Measurements from ENCODE around the gene KRT74. TPM values are rescaled to one million over a fixed set of nuclear protein-coding genes. Genes with fewer than 3 reads are reported as not detected.

Gene KRT74
- total RNA-seq: not detected

DNA sequence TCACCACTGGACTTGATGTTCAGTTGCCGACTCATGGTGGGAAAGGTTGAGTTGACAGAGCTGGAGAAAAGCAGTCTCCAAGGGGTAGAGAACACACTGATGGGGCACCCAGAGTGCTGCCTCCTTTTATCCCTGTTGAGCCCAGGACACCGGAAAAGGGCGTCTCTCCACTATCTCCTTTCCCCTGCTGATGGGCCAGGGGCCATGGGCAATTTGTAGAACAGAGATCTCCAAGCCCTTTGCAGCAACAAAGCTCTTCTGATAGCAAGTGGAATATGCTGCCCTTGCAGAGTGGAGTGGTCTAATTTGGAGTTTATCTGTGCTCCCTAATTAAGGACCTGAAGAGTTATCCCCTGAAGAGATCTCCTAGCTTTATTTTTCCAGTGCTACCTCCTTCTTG is at the start of gene KRT74:
Gene KRT74, minus strand, starts transcription at position 101 of the 400 bp plus-strand sequence. Its CDS starts 66 bp downstream, at position 35.

DNA sequence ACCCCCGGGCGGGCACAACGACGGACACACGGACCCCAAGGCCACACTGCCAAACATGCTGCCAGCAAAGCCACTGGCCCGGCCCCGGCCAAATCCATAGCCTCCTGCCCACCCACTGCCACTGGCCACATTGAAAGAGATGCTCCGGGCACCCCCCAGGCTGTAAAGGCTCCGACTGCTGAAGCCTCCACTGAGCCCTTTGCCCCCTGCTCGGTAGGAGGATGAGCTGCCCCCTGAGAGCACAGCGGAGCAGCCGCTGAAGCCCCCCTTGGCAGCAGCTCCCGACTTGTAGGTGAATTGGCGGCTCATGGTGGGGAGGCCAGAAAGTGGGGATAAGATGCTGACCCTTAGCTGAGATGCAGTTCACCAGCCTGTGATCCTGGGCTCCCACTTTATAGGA is 44.6 kb upstream of the KRT74 start, which contains the start of gene KRT73:
Gene KRT73, minus strand, starts transcription at position 344 of the 400 bp plus-strand sequence. Its CDS starts 35 bp downstream, at position 309.

DNA sequence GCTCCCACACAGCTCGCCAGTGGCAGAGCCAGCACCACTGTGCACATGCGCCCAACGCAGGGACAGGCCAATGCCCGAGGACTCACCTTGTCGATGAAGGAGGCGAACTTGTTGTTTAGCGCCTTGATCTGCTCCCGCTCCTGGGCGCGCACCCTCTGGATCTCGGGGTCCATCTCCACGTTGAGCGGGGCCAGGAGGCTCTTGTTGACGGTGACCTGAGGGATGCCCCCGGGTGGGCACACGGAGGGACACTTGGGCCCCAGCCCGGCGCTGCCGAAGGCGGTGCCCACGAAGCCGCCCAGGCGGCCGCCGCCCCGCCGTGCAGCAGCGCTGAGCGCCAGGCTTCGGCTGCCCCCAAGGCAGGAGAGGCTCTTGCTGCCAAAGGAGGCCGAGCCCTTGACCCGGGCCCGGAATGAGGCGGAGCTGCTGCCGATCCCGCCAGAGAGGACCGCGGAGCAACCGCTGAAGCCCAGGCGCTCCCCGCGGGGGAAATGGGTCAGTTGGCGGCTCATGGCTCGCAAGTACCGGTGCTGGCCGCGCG is 27.4 kb upstream of the KRT74 start, which contains the start of gene KRT72:
Gene KRT72, minus strand, starts transcription at position 523 of the 541 bp plus-strand sequence. Its CDS starts 11 bp downstream, at position 512.

DNA sequence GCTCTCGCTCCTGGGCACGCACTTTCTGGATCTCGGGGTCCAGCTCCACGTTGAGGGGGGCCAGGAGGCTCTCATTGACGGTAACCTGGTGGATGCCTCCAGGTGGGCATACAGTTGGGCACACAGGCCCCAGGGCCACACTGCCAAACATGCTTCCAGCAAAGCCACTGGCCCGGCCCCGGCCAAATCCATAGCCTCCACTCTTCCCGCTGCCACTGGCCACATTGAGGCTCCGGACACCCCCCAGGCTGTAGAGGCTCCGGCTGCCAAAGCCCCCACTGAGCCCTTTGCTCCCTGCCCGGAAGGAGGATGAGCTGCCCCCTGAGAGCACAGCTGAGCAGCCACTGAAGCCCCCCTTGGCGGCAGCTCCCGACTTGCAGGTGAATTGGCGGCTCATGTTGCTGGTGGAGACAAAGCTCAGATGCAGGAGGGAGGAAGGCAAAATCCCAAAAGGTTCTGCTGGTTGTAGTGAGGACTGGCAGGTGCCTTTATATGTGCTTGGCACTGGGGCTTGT is 20.9 kb downstream of the KRT74 start, which contains the start of gene KRT71:
Gene KRT71, minus strand, starts transcription at position 465 of the 515 bp plus-strand sequence. Its CDS starts 68 bp downstream, at position 397.

DNA sequence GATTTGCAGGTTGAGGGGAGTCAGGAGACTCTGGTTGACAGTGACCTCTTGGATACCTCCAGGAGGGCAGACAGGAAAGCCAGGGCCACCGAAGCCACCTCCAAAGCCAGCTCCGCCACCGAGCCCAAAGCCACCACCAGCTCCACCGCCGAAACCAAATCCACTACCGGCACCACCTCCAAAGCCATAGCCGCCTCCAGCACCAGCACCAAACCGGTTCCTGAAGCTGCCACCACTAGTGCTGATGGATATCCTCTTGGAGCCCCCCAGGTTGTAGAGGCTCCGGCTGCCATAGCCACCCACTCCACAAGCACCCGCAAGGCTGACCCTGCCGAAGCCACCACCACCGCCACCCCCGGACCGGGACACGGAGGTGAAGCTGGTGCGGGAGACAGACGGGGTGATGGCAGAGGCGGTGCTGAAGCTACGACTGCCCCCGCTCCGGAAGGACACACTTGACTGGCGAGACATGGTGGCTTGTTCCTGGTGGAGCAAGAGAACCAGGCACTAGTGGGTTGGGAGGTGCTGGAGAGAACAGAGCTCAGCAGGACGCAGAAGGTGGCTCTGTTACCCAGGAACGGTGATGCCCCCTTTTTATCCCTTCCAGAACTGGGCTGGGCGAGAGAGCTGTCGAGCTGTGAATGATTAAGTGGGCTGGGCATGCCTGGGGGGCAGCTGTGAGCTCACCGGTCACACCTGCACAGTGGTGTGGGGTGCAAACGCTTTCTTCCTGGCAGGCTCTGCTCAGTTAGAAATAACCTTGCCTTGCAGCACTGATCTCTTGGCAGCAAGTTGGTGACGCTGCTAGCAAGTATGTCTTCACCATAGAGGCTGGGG is 53.6 kb downstream of the KRT74 start, which contains the start of gene KRT5:
Gene KRT5, minus strand, starts transcription at position 569 of the 837 bp plus-strand sequence. Its CDS starts 98 bp downstream, at position 471.

Other genes starting within 250 kb of the KRT74 start
- gene KRT85, start 206.4 kb downstream of the KRT74 start, total RNA-seq: 0.27 TPM
- not detected for gene KRT84, start 188.2 kb downstream of the KRT74 start, total RNA-seq
- gene KRT82, start 167.5 kb downstream of the KRT74 start, total RNA-seq: not detected
- 0.71 TPM for gene KRT75, start 139.5 kb downstream of the KRT74 start, total RNA-seq
- gene KRT6B, start 121.7 kb downstream of the KRT74 start, total RNA-seq: 1.2 TPM
- gene KRT6C, start 100.0 kb downstream of the KRT74 start, total RNA-seq: not detected
- gene KRT6A, start 80.6 kb downstream of the KRT74 start, total RNA-seq: 1.2 TPM
- 182 TPM for gene KRT5, start 53.4 kb downstream of the KRT74 start, total RNA-seq
- gene KRT71, start 20.7 kb downstream of the KRT74 start, total RNA-seq: 0.77 TPM
- not detected for gene KRT72, start 27.6 kb upstream of the KRT74 start, total RNA-seq
- gene KRT73, start 44.7 kb upstream of the KRT74 start, total RNA-seq: not detected
- gene KRT2, start 78.4 kb upstream of the KRT74 start, total RNA-seq: not detected
- gene KRT1, start 106.6 kb upstream of the KRT74 start, total RNA-seq: 0.82 TPM
- gene KRT77, start 129.7 kb upstream of the KRT74 start, total RNA-seq: 1.2 TPM
- gene KRT76, start 203.5 kb upstream of the KRT74 start, total RNA-seq: not detected
- gene KRT3, start 222.3 kb upstream of the KRT74 start, total RNA-seq: 5.7 TPM
- gene KRT4, start 240.3 kb upstream of the KRT74 start, total RNA-seq: 73.4 TPM